GM18517 (cell line): ENCODE measurements around the gene PITHD1.
A peak's percentile ranks its signal among the peaks of the same experiment; 100 is the strongest.
"Not testable (repeated sequence)": the region's sequence is repeated elsewhere in the genome, so short reads cannot be mapped to it uniquely, and the experiment has no call there.

ENCODE experiments used
- ATAC-seq: cut with Tn5 transposase; IDR thresholded peaks from one replicate; pipeline ENCODE4 v1.9.1; 2021; ENCODE audit warnings: mild to moderate bottlenecking, moderate library complexity; ENCODE audit not compliant: unreplicated experiment

PITHD1 gene

GRCh38 chr1:23823767-23824166, 45.5 kb downstream of the PITHD1 start:
- ATAC-seq: no peak

- ATAC-seq: no peak
Observed at GRCh38 chr1:23824711-23825075, 46.5 kb downstream of the PITHD1 start.

GRCh38 chr1:23825076-23825761, 47.0 kb downstream of the PITHD1 start, which contains the start of gene HMGCL:
TSS of gene HMGCL (minus strand) at chr1:23825429. CDS start at chr1:23825415, 14 bp downstream.
- ATAC-seq: peak; percentile 55

- ATAC-seq: peak; percentile 67
Observed at GRCh38 chr1:23825762-23826522, 47.7 kb downstream of the PITHD1 start.

- not testable (repeated sequence) for ATAC-seq
Observed at GRCh38 chr1:23826590-23826989, 48.4 kb downstream of the PITHD1 start.

GRCh38 chr1:23827717-23828116, 49.5 kb downstream of the PITHD1 start:
- ATAC-seq: no peak

- not testable (repeated sequence) for ATAC-seq
Observed at GRCh38 chr1:23834156-23834555, 55.9 kb downstream of the PITHD1 start.

- ATAC-seq: no peak
Observed at GRCh38 chr1:23836037-23836436, 57.8 kb downstream of the PITHD1 start.
